SK-N-SH (cell line): ENCODE measurements around the gene CRIM1. TPM values are rescaled to one million over a fixed set of nuclear protein-coding genes. Genes with fewer than 3 reads are reported as not detected.

ENCODE experiments used
- CTCF ChIA-PET: fragments of 300-600, 350-600 bp; formaldehyde crosslinking; extraction: SDS; loops from one replicate; lab custom pipeline; 2021; lab: Yijun Ruan, JAX
- POLR2A ChIA-PET: fragments of 350-600 bp; sonication (Branson Sonifier 250); formaldehyde crosslinking; extraction: SDS; loops from one replicate; lab custom pipeline; 2020; ENCODE audit warnings: antibody characterized with exemption, inconsistent platforms; lab: Yijun Ruan, JAX
- DNase-seq: peaks from one replicate; pipeline ENCODE4 v3.0.0; 2012
- H2AFZ ChIP-seq: fragments of 200-600 bp; sonication (generic); 2 replicates; pipeline ENCODE4 v1.8.1; 2016; ENCODE audit warnings: antibody characterized with exemption, mild to moderate bottlenecking, low read depth
- H3F3A ChIP-seq: fragments of 200-600 bp; sonication (generic); replicated peaks from 2 replicates; pipeline ENCODE3; 2016; ENCODE audit warnings: antibody characterized with exemption, mild to moderate bottlenecking; ENCODE audit not compliant: insufficient read depth
- H3K27ac ChIP-seq, 2 experiments: fragments of 200-500 bp in 1 of 2; fragments of 200-600 bp in 1 of 2; sonication (Bioruptor generic) in 1 of 2; sonication (generic), shearing (Covaris generic) in 1 of 2; 2 replicates each; pipeline versions ENCODE4 v1.5.1 to v1.6.1; 2014 to 2016; ENCODE audit warnings: low read depth in 2 of 2, inconsistent platforms in 1 of 2, low read length in 1 of 2, mild to moderate bottlenecking in 1 of 2, mixed read lengths in 1 of 2
- H3K27me3 ChIP-seq: fragments of 200-600 bp; sonication (generic), shearing (Covaris generic); 2 replicates; pipeline ENCODE4 v1.6.1; 2016; ENCODE audit warnings: mixed run types; ENCODE audit not compliant: insufficient read depth
- H3K36me3 ChIP-seq, 2 experiments: fragments of 200-500 bp in 1 of 2; fragments of 200-600 bp in 1 of 2; sonication (Bioruptor generic) in 1 of 2; sonication (generic) in 1 of 2; replicated peaks in 1 of 2; 2 replicates each; pipeline versions ENCODE3 to v1.5.1; 2014 to 2016; ENCODE audit warnings: low read length in 1 of 2, mild to moderate bottlenecking in 1 of 2; ENCODE audit not compliant: insufficient read depth in 2 of 2, control insufficient read depth in 1 of 2
- H3K4me1 ChIP-seq, 2 experiments: fragments of 200-500 bp in 1 of 2; fragments of 200-600 bp in 1 of 2; sonication (Bioruptor generic) in 1 of 2; sonication (generic), shearing (Covaris generic) in 1 of 2; 2 replicates each; pipeline versions ENCODE4 v1.5.1 to v1.6.1; 2014 to 2016; ENCODE audit warnings: low read depth in 1 of 2, low read length in 1 of 2, mixed run types in 1 of 2; ENCODE audit not compliant: insufficient read depth in 2 of 2, control insufficient read depth in 1 of 2
- H3K4me2 ChIP-seq: fragments of 200-600 bp; sonication (generic), shearing (Covaris generic); 2 replicates; pipeline ENCODE4 v1.6.1; 2017; ENCODE audit warnings: mixed run types
- H3K4me3 ChIP-seq, 2 experiments: fragments of 200-500 bp in 1 of 2; fragments of 200-600 bp in 1 of 2; sonication (Bioruptor generic) in 1 of 2; sonication (generic), shearing (Covaris generic) in 1 of 2; 2 replicates each; pipeline versions ENCODE4 v1.5.1 to v1.8.1; 2014 to 2016; ENCODE audit warnings: low read depth in 2 of 2, inconsistent platforms in 1 of 2, low read length in 1 of 2, mild to moderate bottlenecking in 1 of 2, mixed read lengths in 1 of 2, moderate library complexity in 1 of 2
- H3K79me2 ChIP-seq: fragments of 200-600 bp; sonication (generic); 2 replicates; pipeline ENCODE4 v1.8.1; 2017; ENCODE audit warnings: mild to moderate bottlenecking; ENCODE audit not compliant: insufficient read depth
- H3K9ac ChIP-seq: fragments of 200-600 bp; sonication (generic); 2 replicates; pipeline ENCODE4 v1.6.1; 2017; ENCODE audit warnings: mixed run types
- H3K9me2 ChIP-seq: fragments of 200-600 bp; sonication (generic); 2 replicates; pipeline ENCODE4 v1.6.1; 2017; ENCODE audit warnings: mixed run types
- H3K9me3 ChIP-seq: fragments of 200-600 bp; sonication (generic); 2 replicates; pipeline ENCODE4 v1.6.1; 2017; ENCODE audit warnings: mixed run types, mild to moderate bottlenecking, moderate library complexity
- H4K20me1 ChIP-seq: fragments of 200-600 bp; sonication (generic); 2 replicates; pipeline ENCODE4 v1.6.1; 2017; ENCODE audit warnings: mild to moderate bottlenecking, mixed run types; ENCODE audit not compliant: insufficient read depth
- CHD2 ChIP-seq: fragments of 150-350 bp; IDR thresholded peaks from 2 replicates; pipeline ENCODE4 v1.6.1; 2018; ENCODE audit warnings: low read length; ENCODE audit not compliant: partially characterized antibody
- FOXJ3 ChIP-seq: sonication (generic); formaldehyde crosslinking; IDR thresholded peaks from 2 replicates; pipeline ENCODE4 v1.5.1; 2020; ENCODE audit warnings: mild to moderate bottlenecking, missing genetic modification reagents
- FOXM1 ChIP-seq: IDR thresholded peaks from 2 replicates; pipeline ENCODE4 v1.4.0; 2012; ENCODE audit warnings: low read depth, mild to moderate bottlenecking
- GABPA ChIP-seq: IDR thresholded peaks from 2 replicates; pipeline ENCODE4 v1.4.0; 2012; ENCODE audit warnings: low read depth, mild to moderate bottlenecking
- JUND ChIP-seq: IDR thresholded peaks from 2 replicates; pipeline ENCODE4 v1.4.0; 2012
- MXI1 ChIP-seq: IDR thresholded peaks from 2 replicates; pipeline ENCODE4 v1.6.1; 2012; ENCODE audit warnings: mild to moderate bottlenecking, low read depth, low read length, improper control_type of control experiment
- NFIC ChIP-seq: IDR thresholded peaks from 2 replicates; pipeline ENCODE4 v1.4.0; 2012; ENCODE audit warnings: borderline replicate concordance
- POLR2AphosphoS5 ChIP-seq: IDR thresholded peaks from 2 replicates; pipeline ENCODE4 v1.6.1; 2012; ENCODE audit warnings: low read depth, low read length
- RCOR1 ChIP-seq: fragments of 150-350 bp; IDR thresholded peaks from 2 replicates; pipeline ENCODE4 v1.6.1; 2017; ENCODE audit warnings: antibody characterized with exemption, low read length
- RXRA ChIP-seq: IDR thresholded peaks from 2 replicates; pipeline ENCODE4 v1.4.0; 2012; ENCODE audit warnings: low read depth, mild to moderate bottlenecking, borderline replicate concordance
- TCF12 ChIP-seq: IDR thresholded peaks from 2 replicates; pipeline ENCODE4 v1.4.0; 2012
- TEAD4 ChIP-seq: IDR thresholded peaks from 2 replicates; pipeline ENCODE4 v1.4.0; 2012; ENCODE audit warnings: mild to moderate bottlenecking, borderline replicate concordance; ENCODE audit not compliant: insufficient read depth
- YY1 ChIP-seq: IDR thresholded peaks from 2 replicates; pipeline ENCODE4 v1.4.0; 2012; ENCODE audit warnings: low read depth, mild to moderate bottlenecking
- WGBS: methylation state at CpG from one replicate; pipeline ENCODE4 v1.1.6; 2017; ENCODE audit warnings: low lambda C conversion rate; 5-methylcytosine and 5-hydroxymethylcytosine counted together
- polyA plus RNA-seq, 3 experiments: library from polyadenylated mRNA; depleted of rRNA; stranded (reverse); fragments of >200 nt; gene quantifications; 2 replicates each; pipeline ENCODE4 v1.2.3, GENCODE V29; 2012
- TF ChIP-seq, protein P1 (sequence below): IDR thresholded peaks from 2 replicates; pipeline ENCODE4; 2012
- TF ChIP-seq, protein P2 (sequence below): fragments of 150-350 bp; IDR thresholded peaks from 2 replicates; pipeline ENCODE4 v1.6.1; 2016; ENCODE audit warnings: mild to moderate bottlenecking, low read depth, low read length
- TF ChIP-seq, protein P3 (sequence below): fragments of 150-350 bp; IDR thresholded peaks from 2 replicates; pipeline ENCODE4 v1.6.1; 2017; ENCODE audit warnings: antibody characterized with exemption, low read length, low read depth, borderline replicate concordance

Gene CRIM1
- polyA plus RNA-seq, 1 of the 3 experiments (the other 2 are of a cell fraction), result 244 TPM

DNA sequence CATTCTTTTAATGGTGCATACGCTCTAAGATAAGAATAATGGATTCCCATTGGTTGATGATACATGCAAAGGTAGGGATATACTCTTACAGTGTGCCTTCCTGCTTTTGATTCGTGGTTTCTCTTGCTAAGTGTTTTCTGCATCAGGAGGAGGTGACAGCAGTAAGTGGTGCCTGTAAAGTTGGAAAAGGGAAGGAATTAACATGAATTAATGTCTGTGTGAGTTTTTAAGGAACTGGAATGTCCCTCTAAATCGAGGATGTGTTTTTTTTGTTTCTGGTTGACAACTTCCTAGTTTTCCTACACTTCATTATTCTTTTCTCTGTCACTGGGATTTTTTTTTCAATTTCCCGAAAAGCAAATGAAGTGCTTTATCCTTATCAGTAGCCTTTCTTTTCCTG is 54.4 kb downstream of the CRIM1 start:
- H3K4me3 ChIP-seq, result no peak overlapping the region
- TF ChIP-seq TEAD4 (no peak), MXI1 (no peak), RXRA (no peak), JUND (no peak), FOXM1 (no peak), YY1 (no peak), CHD2 (no peak), TCF12 (no peak), NFIC (no peak), RCOR1 (no peak), GABPA (no peak)
- TF ChIP-seq, protein P1, sequence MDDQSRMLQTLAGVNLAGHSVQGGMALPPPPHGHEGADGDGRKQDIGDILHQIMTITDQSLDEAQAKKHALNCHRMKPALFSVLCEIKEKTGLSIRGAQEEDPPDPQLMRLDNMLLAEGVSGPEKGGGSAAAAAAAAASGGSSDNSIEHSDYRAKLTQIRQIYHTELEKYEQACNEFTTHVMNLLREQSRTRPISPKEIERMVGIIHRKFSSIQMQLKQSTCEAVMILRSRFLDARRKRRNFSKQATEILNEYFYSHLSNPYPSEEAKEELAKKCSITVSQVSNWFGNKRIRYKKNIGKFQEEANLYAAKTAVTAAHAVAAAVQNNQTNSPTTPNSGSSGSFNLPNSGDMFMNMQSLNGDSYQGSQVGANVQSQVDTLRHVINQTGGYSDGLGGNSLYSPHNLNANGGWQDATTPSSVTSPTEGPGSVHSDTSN, result no peak
- TF ChIP-seq, protein P2, sequence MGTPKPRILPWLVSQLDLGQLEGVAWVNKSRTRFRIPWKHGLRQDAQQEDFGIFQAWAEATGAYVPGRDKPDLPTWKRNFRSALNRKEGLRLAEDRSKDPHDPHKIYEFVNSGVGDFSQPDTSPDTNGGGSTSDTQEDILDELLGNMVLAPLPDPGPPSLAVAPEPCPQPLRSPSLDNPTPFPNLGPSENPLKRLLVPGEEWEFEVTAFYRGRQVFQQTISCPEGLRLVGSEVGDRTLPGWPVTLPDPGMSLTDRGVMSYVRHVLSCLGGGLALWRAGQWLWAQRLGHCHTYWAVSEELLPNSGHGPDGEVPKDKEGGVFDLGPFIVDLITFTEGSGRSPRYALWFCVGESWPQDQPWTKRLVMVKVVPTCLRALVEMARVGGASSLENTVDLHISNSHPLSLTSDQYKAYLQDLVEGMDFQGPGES, result no peak
- H3K9me3 ChIP-seq, result no peaks in the 10 kb centered on the region
- ChIA-PET CTCF (no interaction called here), POLR2A (no interaction called here)
- peak overlapping the region; percentile 26; the same call in 1 of the 2 replicates for H3K9ac ChIP-seq
- H3K9me2 ChIP-seq, result no peaks in the 10 kb centered on the region
- H2AFZ ChIP-seq, result no peak overlapping the region
- peak overlapping the region; percentile 38 for H3K4me2 ChIP-seq
- H3K27ac ChIP-seq, result peak overlapping the region in 1 of 2 experiments; percentile 99; a peak in 2 of 4 replicates
- no peak for DNase-seq
- H3K4me1 ChIP-seq, result peaks cover 0 to 80% of the 10 kb centered on the region in 2 experiments
- H3F3A ChIP-seq, result peaks cover 50% of the 10 kb centered on the region
- 37% methylated on average over 4 of the region's 4 CpGs for WGBS
- peaks cover 100% of the 10 kb centered on the region for H3K79me2 ChIP-seq
- peaks cover 38% of the 10 kb centered on the region for H4K20me1 ChIP-seq
- H3K36me3 ChIP-seq, result peaks cover 0 to 21% of the 10 kb centered on the region in 2 experiments
- no peaks in the 10 kb centered on the region for H3K27me3 ChIP-seq

DNA sequence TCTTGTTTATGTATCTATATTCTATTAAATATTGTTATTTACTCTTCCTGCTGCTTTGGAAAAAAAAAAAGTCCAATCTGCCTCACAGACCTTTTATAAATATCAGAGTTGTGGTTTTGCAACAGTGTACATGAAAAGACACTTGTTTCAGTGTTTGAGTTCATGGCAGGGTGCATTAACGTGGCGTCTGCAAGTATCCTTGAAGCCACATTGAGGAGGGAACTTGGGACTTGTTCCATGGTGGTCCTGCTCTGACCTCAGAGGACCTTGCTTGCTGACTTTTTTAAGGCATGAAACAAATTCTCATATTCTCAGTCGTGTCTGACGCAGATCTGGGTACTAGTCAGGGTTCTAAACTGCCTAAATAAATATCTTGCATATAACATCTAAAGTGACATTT is 55.1 kb downstream of the CRIM1 start:
- peaks cover 100% of the 10 kb centered on the region for H3K79me2 ChIP-seq
- no peak overlapping the region for H2AFZ ChIP-seq
- 60% methylated on average over 4 of the region's 4 CpGs for WGBS
- H3K9me2 ChIP-seq, result no peaks in the 10 kb centered on the region
- no peaks in the 10 kb centered on the region for H3K27me3 ChIP-seq
- peaks cover 0 to 21% of the 10 kb centered on the region in 2 experiments for H3K36me3 ChIP-seq
- POLR2A ChIA-PET, result no interaction called here
- H3K4me3 ChIP-seq, result no peak overlapping the region
- peaks cover 0 to 73% of the 10 kb centered on the region in 2 experiments; a peak in 3 of 4 replicates for H3K4me1 ChIP-seq
- H3F3A ChIP-seq, result peaks cover 50% of the 10 kb centered on the region
- CTCF ChIA-PET, result no interaction called here
- H3K9ac ChIP-seq, result peak overlapping the region; percentile 26; the same call in 1 of the 2 replicates
- DNase-seq, result no peak
- H3K4me2 ChIP-seq, result 0 out of 2 replicates have a peak overlapping the region, but pooled peaks have one; percentile 38
- H4K20me1 ChIP-seq, result peaks cover 46% of the 10 kb centered on the region
- peak overlapping the region in 1 of 2 experiments; percentile 99; a peak in 3 of 4 replicates for H3K27ac ChIP-seq
- no peak for TF ChIP-seq FOXJ3
- peak; percentile 12; the same call in 1 of the 2 replicates for TF ChIP-seq POLR2AphosphoS5
- TF ChIP-seq, protein P3, sequence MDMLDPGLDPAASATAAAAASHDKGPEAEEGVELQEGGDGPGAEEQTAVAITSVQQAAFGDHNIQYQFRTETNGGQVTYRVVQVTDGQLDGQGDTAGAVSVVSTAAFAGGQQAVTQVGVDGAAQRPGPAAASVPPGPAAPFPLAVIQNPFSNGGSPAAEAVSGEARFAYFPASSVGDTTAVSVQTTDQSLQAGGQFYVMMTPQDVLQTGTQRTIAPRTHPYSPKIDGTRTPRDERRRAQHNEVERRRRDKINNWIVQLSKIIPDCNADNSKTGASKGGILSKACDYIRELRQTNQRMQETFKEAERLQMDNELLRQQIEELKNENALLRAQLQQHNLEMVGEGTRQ, result no peak
- no peaks in the 10 kb centered on the region for H3K9me3 ChIP-seq
